HepG2 (cell line): Measurements from ENCODE around the gene MTHFD1. TPM values are rescaled to one million over a fixed set of nuclear protein-coding genes. Genes with fewer than 3 reads are reported as not detected.

Experiments used
- ATM ChIP-seq: fragments of 450-650 bp; IDR thresholded peaks from 2 replicates; pipeline ENCODE4 v1.7.1; 2017; ENCODE audit warnings: mild to moderate bottlenecking, borderline replicate concordance
- DRAP1 ChIP-seq: IDR thresholded peaks from 2 replicates; pipeline ENCODE4 v1.6.1; 2016; ENCODE audit warnings: missing genetic modification reagents, missing compliant biosample characterization
- HNF4G ChIP-seq, 2 experiments: sonication (generic) in 1 of 2; formaldehyde crosslinking in 1 of 2; IDR thresholded peaks; 2 replicates each; pipeline versions ENCODE4 v1.4.0 to v1.6.1; 2011 to 2020; ENCODE audit warnings: borderline replicate concordance in 2 of 2, low read depth in 2 of 2, mild to moderate bottlenecking in 2 of 2, low read length in 1 of 2, missing genetic modification reagents in 1 of 2, moderate library complexity in 1 of 2
- LBX2 ChIP-seq: sonication (generic); formaldehyde crosslinking; IDR thresholded peaks from 2 replicates; pipeline ENCODE4 v1.5.0; 2020; ENCODE audit warnings: missing genetic modification reagents, mild to moderate bottlenecking, borderline replicate concordance
- MIXL1 ChIP-seq: IDR thresholded peaks from 2 replicates; pipeline ENCODE4 v1.6.1; 2016
- MYC ChIP-seq: sonication (generic); formaldehyde crosslinking; IDR thresholded peaks from 2 replicates; pipeline ENCODE4 v1.9.0; 2021; ENCODE audit warnings: missing genetic modification reagents, borderline replicate concordance
- NFAT5 ChIP-seq: sonication (generic); formaldehyde crosslinking; IDR thresholded peaks from 2 replicates; pipeline ENCODE4 v1.4.0; 2020; ENCODE audit warnings: missing genetic modification reagents
- RBFOX2 ChIP-seq: fragments of 200-400 bp; formaldehyde crosslinking; IDR thresholded peaks from 2 replicates; pipeline ENCODE4 v1.6.1; 2017; ENCODE audit warnings: low read depth, mild to moderate bottlenecking, low read length
- REL ChIP-seq: sonication (generic); formaldehyde crosslinking; conservative IDR thresholded peaks from 2 replicates; pipeline ENCODE4 v1.8.0; 2022; ENCODE audit warnings: mild to moderate bottlenecking, missing genetic modification reagents, moderate library complexity
- SAFB2 ChIP-seq: sonication (generic); formaldehyde crosslinking; IDR thresholded peaks from 2 replicates; pipeline ENCODE4 v1.5.1; 2020; ENCODE audit warnings: missing genetic modification reagents, low read depth, mild to moderate bottlenecking, borderline replicate concordance
- STAT5B ChIP-seq: sonication (generic); formaldehyde crosslinking; IDR thresholded peaks from 2 replicates; pipeline ENCODE4 v1.4.0; 2020; ENCODE audit warnings: missing genetic modification reagents
- THAP11 ChIP-seq: IDR thresholded peaks from 2 replicates; pipeline ENCODE4 v1.6.1; 2016; ENCODE audit warnings: missing biosample characterization, missing genetic modification reagents
- ZBTB38 ChIP-seq: sonication (generic); formaldehyde crosslinking; IDR thresholded peaks from 2 replicates; pipeline ENCODE4 v1.5.1; 2020; ENCODE audit warnings: mild to moderate bottlenecking, missing genetic modification reagents
- ZBTB46 ChIP-seq: sonication (generic); formaldehyde crosslinking; IDR thresholded peaks from 2 replicates; pipeline ENCODE4 v1.4.0; 2020; ENCODE audit warnings: mild to moderate bottlenecking, missing genetic modification reagents, borderline replicate concordance
- ZFAT ChIP-seq: sonication (generic); formaldehyde crosslinking; conservative IDR thresholded peaks from 2 replicates; pipeline ENCODE4 v1.8.1; 2023; ENCODE audit warnings: missing genetic modification reagents, inconsistent platforms
- ZNF567 ChIP-seq: sonication (generic); formaldehyde crosslinking; IDR thresholded peaks from 2 replicates; pipeline ENCODE4 v1.8.1; 2023; ENCODE audit warnings: mild to moderate bottlenecking, missing genetic modification reagents, borderline replicate concordance
- ZNF569 ChIP-seq: sonication (generic); formaldehyde crosslinking; IDR thresholded peaks from 2 replicates; pipeline ENCODE4 v1.5.0; 2020; ENCODE audit warnings: mild to moderate bottlenecking, missing genetic modification reagents, moderate library complexity, borderline replicate concordance
- ZNF747 ChIP-seq: sonication (generic); formaldehyde crosslinking; IDR thresholded peaks from 2 replicates; pipeline ENCODE4 v1.8.1; 2023; ENCODE audit warnings: missing genetic modification reagents, mild to moderate bottlenecking, borderline replicate concordance
- polyA plus RNA-seq, 8 experiments: library from polyadenylated mRNA; depleted of rRNA in 3 of 8; stranded (reverse) in 7 of 8; unstranded in 1 of 8; fragments of >200 nt; fragmentation: Illumina TruSeq in 4 of 8; extraction: Trizol in 4 of 8; gene quantifications; 2 replicates each; pipeline versions ENCODE4 v1.2.1 to v1.2.3, GENCODE V29; 2011 to 2016; ENCODE audit warnings: low read depth in 4 of 8, missing spikeins in 1 of 8, mixed read lengths in 1 of 8; ENCODE audit not compliant: insufficient read depth in 1 of 8
- total RNA-seq, 5 experiments: library from RNA; depleted of rRNA; stranded (reverse); fragments of >200 nt; fragmentation: Illumina TruSeq; extraction: Trizol; gene quantifications; 2 replicates each; pipeline ENCODE4 v1.2.3, GENCODE V29; 2016; ENCODE audit warnings: low read depth in 1 of 5

The MTHFD1 gene
- total and polyA plus RNA-seq, 2 of the 13 experiments (the other 11 are each of a cell fraction or from before 2014, with no cell fraction given) = 31.0 to 106 TPM

GRCh38 chr14:64503434-64504309, 115.5 kb downstream of the MTHFD1 start, which contains the start of gene ZBTB25 (continued):
- TF ChIP-seq THAP11 (CRISPR knock-in tag) (peak; percentile 73), ZNF569 (CRISPR knock-in tag) (no peak), SAFB2 (CRISPR knock-in tag) (peak; percentile 86), MYC (CRISPR knock-in tag) (peak; percentile 86), RBFOX2 (peak; percentile 79), HNF4G (IDR thresholded peaks at IDR 0.05; ENCODE audit: borderline replicate concordance, low read depth, low read length) (no peak), HNF4G (CRISPR knock-in tag; IDR thresholded peaks at IDR 0.05; ENCODE audit: borderline replicate concordance, low read depth) (peak; percentile 54; the same call in 1 of the 2 replicates), ZNF567 (CRISPR knock-in tag) (no peak), DRAP1 (CRISPR knock-in tag) (peak; percentile 20; the same call in 1 of the 2 replicates), STAT5B (CRISPR knock-in tag) (no peak), NFAT5 (0 out of 2 replicates have a peak, but pooled peaks have one; percentile 24), ZFAT (CRISPR knock-in tag) (no peak), ZBTB46 (CRISPR knock-in tag) (no peak; the same call in 1 of the 2 replicates), MIXL1 (0 out of 2 replicates have a peak, but pooled peaks have one; percentile 18), ATM (no peak), LBX2 (CRISPR knock-in tag) (no peak), ZNF747 (0 out of 2 replicates have a peak, but pooled peaks have one; percentile 44), ZBTB38 (peak; percentile 8), REL (0 out of 2 replicates have a peak, but pooled peaks have one; percentile 60)
